NB4 (cell line): ENCODE data around the gene CRISPLD2.

Source experiments
- DNase-seq: peaks from one replicate; pipeline ENCODE4 v3.0.0; 2010; ENCODE audit warnings: low read depth
- H3K4me3 ChIP-seq: one replicate; pipeline ENCODE4 v1.5.1; 2011; ENCODE audit warnings: mild to moderate bottlenecking, low read depth, low read length, moderate library complexity
- MAX ChIP-seq: IDR thresholded peaks from 2 replicates; pipeline ENCODE4 v1.6.1; 2011; ENCODE audit warnings: low read depth, low read length
- MYC ChIP-seq: IDR thresholded peaks from 2 replicates; pipeline ENCODE4 v1.6.1; 2011; ENCODE audit warnings: low read depth, low read length
- POLR2A ChIP-seq: IDR thresholded peaks from 2 replicates; pipeline ENCODE4 v1.6.1; 2011; ENCODE audit warnings: mild to moderate bottlenecking; ENCODE audit not compliant: insufficient read length; ENCODE audit errors: extremely low read depth
- TF ChIP-seq, protein P1 (sequence below): IDR thresholded peaks from one replicate; pipeline ENCODE4 v1.5.1; 2012; ENCODE audit warnings: low read depth, low read length

The CRISPLD2 gene

DNA sequence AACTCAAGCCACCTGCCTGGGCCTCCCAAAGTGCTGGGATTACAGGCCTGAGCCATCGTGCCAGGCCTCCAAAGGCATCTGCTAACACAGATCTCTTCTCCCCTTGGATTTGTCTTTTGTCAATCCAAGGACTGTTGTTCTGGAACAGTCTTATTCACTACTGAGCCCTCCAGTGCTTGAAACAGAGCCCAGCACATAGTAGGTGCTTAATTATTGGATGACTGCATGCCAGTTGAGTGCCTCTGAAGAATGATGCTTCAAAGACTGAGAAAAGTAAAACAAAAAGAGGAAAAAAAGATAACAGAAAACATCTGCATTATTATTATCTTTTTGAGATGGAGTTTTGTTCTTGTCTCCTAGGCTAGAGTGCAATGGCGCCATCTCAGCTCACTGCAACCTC lies 1.7 kb upstream of the CRISPLD2 start:
- H3K4me3 ChIP-seq, result no peak overlapping the region
- TF ChIP-seq MAX, result no peak
- TF ChIP-seq MYC, result no peak
- DNase-seq, result no peak

DNA sequence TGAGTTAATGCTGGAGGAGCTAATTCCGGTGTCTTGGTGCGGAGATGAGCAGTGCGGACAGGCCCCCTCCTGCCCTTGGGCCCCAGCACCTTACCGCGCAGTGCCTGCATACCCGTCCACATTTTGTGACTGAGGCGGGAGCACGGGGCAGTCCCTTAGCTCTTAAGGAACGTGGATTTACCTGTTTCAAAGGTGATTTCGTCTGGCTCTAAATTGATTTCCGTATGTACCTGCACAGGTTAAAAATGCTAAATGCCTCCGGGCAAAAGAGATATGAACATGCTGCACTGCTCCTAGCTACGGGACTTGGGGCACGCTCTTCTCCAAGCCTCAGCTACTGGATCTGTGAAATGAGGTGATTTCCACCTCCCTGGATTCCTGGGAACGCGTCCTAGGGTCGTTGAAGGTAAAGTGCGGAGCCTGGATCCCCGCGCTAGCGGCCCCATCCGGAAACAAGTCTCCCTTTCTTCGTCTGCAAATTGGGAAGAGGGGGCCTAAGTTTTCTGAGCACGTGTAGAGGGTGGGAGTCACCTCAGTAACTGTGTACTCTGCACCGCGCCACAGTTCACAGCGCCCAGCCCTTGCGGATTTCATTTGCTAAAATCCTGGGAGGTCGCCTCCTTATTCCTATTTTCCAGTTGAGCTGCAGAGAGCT lies 669 bp upstream of the CRISPLD2 start:
- no peak overlapping the region for H3K4me3 ChIP-seq
- no peak for DNase-seq
- TF ChIP-seq MYC, result no peak
- no peak for TF ChIP-seq MAX

- no peak for DNase-seq
- TF ChIP-seq, protein P1, sequence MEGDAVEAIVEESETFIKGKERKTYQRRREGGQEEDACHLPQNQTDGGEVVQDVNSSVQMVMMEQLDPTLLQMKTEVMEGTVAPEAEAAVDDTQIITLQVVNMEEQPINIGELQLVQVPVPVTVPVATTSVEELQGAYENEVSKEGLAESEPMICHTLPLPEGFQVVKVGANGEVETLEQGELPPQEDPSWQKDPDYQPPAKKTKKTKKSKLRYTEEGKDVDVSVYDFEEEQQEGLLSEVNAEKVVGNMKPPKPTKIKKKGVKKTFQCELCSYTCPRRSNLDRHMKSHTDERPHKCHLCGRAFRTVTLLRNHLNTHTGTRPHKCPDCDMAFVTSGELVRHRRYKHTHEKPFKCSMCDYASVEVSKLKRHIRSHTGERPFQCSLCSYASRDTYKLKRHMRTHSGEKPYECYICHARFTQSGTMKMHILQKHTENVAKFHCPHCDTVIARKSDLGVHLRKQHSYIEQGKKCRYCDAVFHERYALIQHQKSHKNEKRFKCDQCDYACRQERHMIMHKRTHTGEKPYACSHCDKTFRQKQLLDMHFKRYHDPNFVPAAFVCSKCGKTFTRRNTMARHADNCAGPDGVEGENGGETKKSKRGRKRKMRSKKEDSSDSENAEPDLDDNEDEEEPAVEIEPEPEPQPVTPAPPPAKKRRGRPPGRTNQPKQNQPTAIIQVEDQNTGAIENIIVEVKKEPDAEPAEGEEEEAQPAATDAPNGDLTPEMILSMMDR, result no peak
- no peak for TF ChIP-seq MAX
- no peak for TF ChIP-seq MYC
- TF ChIP-seq POLR2A, result no peak
- H3K4me3 ChIP-seq, result peak overlapping the region; percentile 27
These were observed 510 bp downstream of the CRISPLD2 start for GRCh38 chr16:84820305-84820684.

- no peak for TF ChIP-seq MAX
- TF ChIP-seq MYC, result no peak
- no peak for TF ChIP-seq POLR2A
- TF ChIP-seq, protein P1, result no peak
- DNase-seq, result no peak
- H3K4me3 ChIP-seq, result no peak overlapping the region
These were observed 986 bp downstream of the CRISPLD2 start for GRCh38 chr16:84820771-84821170.

DNA sequence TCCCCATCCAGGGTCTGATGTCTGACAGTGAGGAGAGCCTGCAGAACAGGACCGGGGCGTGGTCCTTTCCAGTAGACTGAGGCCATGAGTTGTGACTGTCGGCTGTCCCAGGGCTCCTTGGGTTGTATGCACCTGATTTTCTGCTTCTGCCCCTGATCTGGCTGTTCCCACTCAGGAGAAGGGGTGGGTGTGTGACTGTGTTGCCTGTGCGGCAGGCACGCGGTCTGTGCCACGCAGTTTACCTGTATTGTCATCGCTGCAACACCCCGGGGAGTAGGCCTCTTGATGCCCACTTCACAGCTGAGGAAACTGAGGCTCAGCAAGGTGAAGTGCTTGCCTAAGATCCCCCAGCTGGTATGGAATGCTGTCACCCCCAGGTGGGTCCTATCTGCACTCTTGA lies 1.4 kb downstream of the CRISPLD2 start:
- TF ChIP-seq MYC, result no peak
- no peak for TF ChIP-seq POLR2A
- TF ChIP-seq, protein P1, result no peak
- TF ChIP-seq MAX, result no peak
- DNase-seq, result no peak
- H3K4me3 ChIP-seq, result no peak overlapping the region

DNA sequence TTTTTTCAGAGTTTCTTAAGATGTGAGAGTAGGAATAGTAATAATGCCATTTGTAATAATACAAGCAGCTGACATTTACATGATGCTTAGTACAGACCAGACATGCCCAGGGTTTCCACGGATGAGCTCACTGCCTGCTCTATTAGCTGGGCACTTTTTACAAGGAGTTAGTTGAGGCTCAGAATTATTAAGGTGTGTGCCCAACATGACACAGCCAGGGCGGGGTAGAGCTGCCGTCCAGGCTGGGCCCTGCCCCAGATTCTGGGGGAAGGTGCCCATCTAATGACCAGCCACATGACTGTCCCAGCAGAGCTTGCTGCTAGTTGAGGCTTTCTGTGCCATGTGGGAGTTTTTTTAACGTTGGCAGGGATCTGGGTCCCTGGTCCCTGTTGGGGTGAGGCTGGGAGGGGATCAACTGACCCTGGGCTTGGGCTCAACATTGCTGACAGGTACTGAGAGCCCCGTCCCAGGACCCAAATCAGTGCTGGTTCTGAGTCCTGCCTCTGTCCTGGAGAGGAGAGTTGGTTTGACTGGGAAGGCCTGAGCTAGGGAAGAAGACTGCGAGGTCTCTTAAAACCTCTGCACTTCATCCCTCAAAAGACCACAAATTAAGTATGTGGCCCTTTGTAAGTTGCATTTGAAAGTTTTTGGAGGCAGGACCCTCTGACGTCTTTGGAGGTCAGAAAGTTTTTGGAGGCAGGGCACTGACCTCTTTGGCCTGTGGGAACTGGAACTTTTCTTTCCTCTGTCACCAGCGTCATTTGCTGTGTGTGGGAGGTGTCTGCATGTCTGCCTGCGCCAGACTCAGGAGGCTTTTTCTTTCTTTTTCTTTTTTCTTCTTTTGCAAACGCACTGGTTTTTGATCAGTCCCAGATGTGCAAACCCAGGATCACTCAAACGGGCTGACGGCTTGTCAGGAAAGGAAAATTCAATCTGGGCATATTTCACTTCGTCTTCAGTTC lies 2.2 kb downstream of the CRISPLD2 start:
- TF ChIP-seq POLR2A (no peak), MYC (no peak), MAX (no peak)
- TF ChIP-seq, protein P1, result no peak
- DNase-seq, result no peak
- H3K4me3 ChIP-seq, result no peak overlapping the region
